Measurements from ENCODE around the gene HNRNPLL. TPM values are rescaled to one million over a fixed set of nuclear protein-coding genes. Genes with fewer than 3 reads are reported as not detected.
A peak's percentile ranks its signal among the peaks of the same experiment; 100 is the strongest.

HNRNPLL gene
- total and polyA plus RNA-seq, 2 of the 13 experiments (the other 11 are each of a cell fraction or from before 2014, with no cell fraction given): 49.4 to 103 TPM

DNA sequence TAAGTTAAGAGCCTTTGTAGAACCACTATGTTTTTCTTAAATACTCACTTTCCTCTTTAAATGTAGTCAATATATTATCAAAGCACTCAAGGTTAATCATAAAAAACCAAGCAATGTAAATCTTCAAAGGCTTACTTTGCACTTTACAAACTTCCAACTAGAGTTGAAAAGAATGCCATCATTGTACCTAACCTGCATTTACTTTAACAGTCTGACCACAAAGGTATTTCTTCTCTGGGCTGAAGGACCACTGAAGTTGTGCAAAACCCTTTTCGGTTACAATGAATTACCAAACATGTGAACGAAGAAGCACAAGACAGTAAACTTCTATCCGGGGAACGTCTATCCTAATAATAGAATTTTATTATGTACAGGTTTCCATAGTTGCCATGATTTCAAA is 3.0 kb downstream of the HNRNPLL start:
- under 1% methylated on average over 4 of the region's 4 CpGs for WGBS (ENCODE audit: low lambda C conversion rate)
- BruUV-seq (replicated peaks): no TSS peak
- Histone ChIP-seq H3K79me2 (ENCODE audit: insufficient read depth, low read length) (peaks cover 74% of the 10 kb centered on the region), H3K9ac (ENCODE audit: insufficient read depth, low read depth, low read length) (peak overlapping the region; percentile 97), H3K9me3 (ENCODE audit: low read length) (no peaks in the 10 kb centered on the region), H2AFZ (ENCODE audit: low read length) (no peak overlapping the region), H4K20me1 (ENCODE audit: insufficient read depth, low read length) (peaks cover 27% of the 10 kb centered on the region), H3K36me3 (replicated peaks in 1 of 2; ENCODE audit: control insufficient read depth in 1 of 2, insufficient read depth in 2 of 2, low read length in 2 of 2) (peaks cover 2 to 7% of the 10 kb centered on the region in 2 experiments; a peak in 2 of 5 replicates), H3K4me1 (ENCODE audit: insufficient read depth, low read length) (peaks cover 58% of the 10 kb centered on the region), H3K4me2 (ENCODE audit: low read depth, low read length) (peak overlapping the region; percentile 86), H3K27me3 (ENCODE audit: control insufficient read depth in 1 of 2, insufficient read depth in 2 of 2, low read length in 2 of 2) (no peaks in the 10 kb centered on the region; a peak in 2 of 5 replicates), H3K27ac (ENCODE audit: extremely low read length, insufficient read depth, low read length) (peak overlapping the region; percentile 92), H3K4me3 (replicated peaks in 1 of 3; ENCODE audit: insufficient read depth in 1 of 3, low read depth in 2 of 3, low read length in 3 of 3) (peak overlapping the region; percentile 87 to 98 (median 95); a peak in 5 of 6 replicates)
- CTCF ChIA-PET (ENCODE audit: low intra/inter-chr PET ratio, low total read pairs): no interaction called here
- in situ Hi-C loops (cut with HindIII; ENCODE audit: extremely low pct_ligation_motif_present, low pct_unique_long_range_greater_than_20kb) (loop anchor here (5.0 kb wide), 2 partner anchors 68 to 123 kb away; partner anchors contain the start of gene GALM), intact Hi-C loops (cut with micrococcal nuclease; ENCODE audit: unreplicated experiment) (no loop called here)
- DNase-seq (ENCODE audit: low spot score): peak; percentile 97
- no peak for ATAC-seq
- POLR2A ChIA-PET: interaction anchor here (2.8 to 8.5 kb wide), 4 partner anchors 12 to 151 kb away, joined by 13 to 65 read pairs (median 42); partner anchors contain the start of genes GALM and SRSF7
- FAIRE-seq: peak; percentile 79
- 0 out of 2 replicates have a peak, but pooled peaks have one; percentile 32 for TF ChIP-seq DMAP1 (CRISPR knock-in tag; IDR thresholded peaks at IDR 0.05)
- TF ChIP-seq, protein P1, sequence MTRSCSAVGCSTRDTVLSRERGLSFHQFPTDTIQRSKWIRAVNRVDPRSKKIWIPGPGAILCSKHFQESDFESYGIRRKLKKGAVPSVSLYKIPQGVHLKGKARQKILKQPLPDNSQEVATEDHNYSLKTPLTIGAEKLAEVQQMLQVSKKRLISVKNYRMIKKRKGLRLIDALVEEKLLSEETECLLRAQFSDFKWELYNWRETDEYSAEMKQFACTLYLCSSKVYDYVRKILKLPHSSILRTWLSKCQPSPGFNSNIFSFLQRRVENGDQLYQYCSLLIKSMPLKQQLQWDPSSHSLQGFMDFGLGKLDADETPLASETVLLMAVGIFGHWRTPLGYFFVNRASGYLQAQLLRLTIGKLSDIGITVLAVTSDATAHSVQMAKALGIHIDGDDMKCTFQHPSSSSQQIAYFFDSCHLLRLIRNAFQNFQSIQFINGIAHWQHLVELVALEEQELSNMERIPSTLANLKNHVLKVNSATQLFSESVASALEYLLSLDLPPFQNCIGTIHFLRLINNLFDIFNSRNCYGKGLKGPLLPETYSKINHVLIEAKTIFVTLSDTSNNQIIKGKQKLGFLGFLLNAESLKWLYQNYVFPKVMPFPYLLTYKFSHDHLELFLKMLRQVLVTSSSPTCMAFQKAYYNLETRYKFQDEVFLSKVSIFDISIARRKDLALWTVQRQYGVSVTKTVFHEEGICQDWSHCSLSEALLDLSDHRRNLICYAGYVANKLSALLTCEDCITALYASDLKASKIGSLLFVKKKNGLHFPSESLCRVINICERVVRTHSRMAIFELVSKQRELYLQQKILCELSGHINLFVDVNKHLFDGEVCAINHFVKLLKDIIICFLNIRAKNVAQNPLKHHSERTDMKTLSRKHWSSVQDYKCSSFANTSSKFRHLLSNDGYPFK (CRISPR knock-in tag; IDR thresholded peaks at IDR 0.05; ENCODE audit: borderline replicate concordance): no peak
- TF ChIP-seq TAF15 (IDR thresholded peaks at IDR 0.05; ENCODE audit: low read depth, low read length, poor library complexity, severe bottlenecking): no peak
- TF ChIP-seq ZNF574 (CRISPR knock-in tag; IDR thresholded peaks at IDR 0.05): no peak
- TF ChIP-seq TAF1 (CRISPR knock-in tag; IDR thresholded peaks at IDR 0.05): peak; percentile 43; the same call in 1 of the 2 replicates
- no peak for TF ChIP-seq ZMYM3 (CRISPR knock-in tag; IDR thresholded peaks at IDR 0.05)
- peak; percentile 80; the same call in 1 of the 2 replicates for TF ChIP-seq DPF2 (CRISPR knock-in tag; IDR thresholded peaks at IDR 0.05; ENCODE audit: borderline replicate concordance, low read depth)
- TF ChIP-seq ZNF230 (CRISPR knock-in tag; IDR thresholded peaks at IDR 0.05): no peak
- no peak for TF ChIP-seq MXD1 (CRISPR knock-in tag; IDR thresholded peaks at IDR 0.05)
- peak; percentile 88 for TF ChIP-seq CREM (IDR thresholded peaks at IDR 0.05)
- TF ChIP-seq CREM (CRISPR knock-in tag; IDR thresholded peaks at IDR 0.05): no peak
- TF ChIP-seq ZNF737 (CRISPR knock-in tag; IDR thresholded peaks at IDR 0.05; ENCODE audit: borderline replicate concordance): no peak
- TF ChIP-seq KDM6A (CRISPR knock-in tag; IDR thresholded peaks at IDR 0.05; ENCODE audit: low read depth): no peak
- TF ChIP-seq SMARCE1 (IDR thresholded peaks at IDR 0.05; ENCODE audit: borderline replicate concordance): no peak
- TF ChIP-seq, protein P2, sequence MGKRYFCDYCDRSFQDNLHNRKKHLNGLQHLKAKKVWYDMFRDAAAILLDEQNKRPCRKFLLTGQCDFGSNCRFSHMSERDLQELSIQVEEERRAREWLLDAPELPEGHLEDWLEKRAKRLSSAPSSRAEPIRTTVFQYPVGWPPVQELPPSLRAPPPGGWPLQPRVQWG (CRISPR knock-in tag; IDR thresholded peaks at IDR 0.05; ENCODE audit: borderline replicate concordance, low read depth): no peak
- TF ChIP-seq THYN1 (CRISPR knock-in tag; IDR thresholded peaks at IDR 0.05; ENCODE audit: borderline replicate concordance, low read depth): no peak
- TF ChIP-seq DNMT3B (CRISPR knock-in tag; conservative IDR thresholded peaks at IDR 0.05): peak; percentile 77; the same call in 1 of the 2 replicates
- no peak for TF ChIP-seq PCBP2 (optimal IDR thresholded peaks at IDR 0.05; ENCODE audit: low read depth, low read length, poor library complexity, severe bottlenecking)
